HG03432 (cell line): ENCODE data around the gene GPC6.

Source experiments
- ATAC-seq: cut with Tn5 transposase; IDR thresholded peaks from one replicate; pipeline ENCODE4 v1.9.1; 2021; ENCODE audit warnings: mild to moderate bottlenecking, moderate library complexity; ENCODE audit not compliant: unreplicated experiment

The GPC6 gene

GRCh38 chr13:93368718-93369117 lies 142.1 kb downstream of the GPC6 start:
- ATAC-seq, result no peak

GRCh38 chr13:93372856-93373255 lies 146.2 kb downstream of the GPC6 start:
- no peak for ATAC-seq

GRCh38 chr13:93375491-93375890 lies 148.9 kb downstream of the GPC6 start:
- no peak for ATAC-seq

GRCh38 chr13:93377196-93377595 lies 150.6 kb downstream of the GPC6 start:
- ATAC-seq, result no peak

- no peak for ATAC-seq
These were observed 151.6 kb downstream of the GPC6 start for GRCh38 chr13:93378184-93378583.

GRCh38 chr13:93386116-93386515 lies 159.5 kb downstream of the GPC6 start:
- ATAC-seq, result no peak

- no peak for ATAC-seq
These were observed 162.1 kb downstream of the GPC6 start for GRCh38 chr13:93388701-93389100.

- no peak for ATAC-seq
These were observed 171.0 kb downstream of the GPC6 start for GRCh38 chr13:93397619-93398018.

- no peak for ATAC-seq
These were observed 171.8 kb downstream of the GPC6 start for GRCh38 chr13:93398167-93399035.

- ATAC-seq, result no peak
These were observed 172.6 kb downstream of the GPC6 start for GRCh38 chr13:93399212-93399611.

GRCh38 chr13:93406136-93406535 lies 179.5 kb downstream of the GPC6 start:
- ATAC-seq, result no peak

GRCh38 chr13:93407551-93407950 lies 180.9 kb downstream of the GPC6 start:
- ATAC-seq, result no peak

GRCh38 chr13:93409001-93409400 lies 182.4 kb downstream of the GPC6 start:
- no peak for ATAC-seq

GRCh38 chr13:93409816-93410215 lies 183.2 kb downstream of the GPC6 start:
- no peak for ATAC-seq

GRCh38 chr13:93411186-93411680 lies 184.6 kb downstream of the GPC6 start:
- ATAC-seq, result no peak

- ATAC-seq, result no peak
These were observed 186.1 kb downstream of the GPC6 start for GRCh38 chr13:93412676-93413075.

GRCh38 chr13:93413972-93414717 lies 187.5 kb downstream of the GPC6 start:
- no peak for ATAC-seq

- no peak for ATAC-seq
These were observed 190.2 kb downstream of the GPC6 start for GRCh38 chr13:93416736-93417355.

GRCh38 chr13:93418398-93418797 lies 191.8 kb downstream of the GPC6 start:
- no peak for ATAC-seq

- no peak for ATAC-seq
These were observed 193.6 kb downstream of the GPC6 start for GRCh38 chr13:93420206-93420605.

GRCh38 chr13:93420887-93421286 lies 194.3 kb downstream of the GPC6 start:
- no peak for ATAC-seq
